Calu3 (cell line): ENCODE data around the gene TP53TG5. TPM values are rescaled to one million over a fixed set of nuclear protein-coding genes. Genes with fewer than 3 reads are reported as not detected.

ENCODE experiments used
- BruUV-seq: library from RNA; stranded (reverse); fragments of 400-500 nt; replicated peaks from 2 replicates; lab custom pipeline; 2021; lab: Mats Ljungman, UMichigan
- CTCF ChIA-PET: fragments of 300-600 bp; sonication (Branson Sonifier 250); formaldehyde crosslinking; loops from one replicate; lab custom pipeline; 2022; ENCODE audit warnings: antibody characterized with exemption; lab: Charles Lee
- DNase-seq: peaks from one replicate; pipeline ENCODE4 v3.0.0; 2022
- H3K27ac Mint-ChIP-seq: one replicate; pipeline ENCODE4 v1.8.0; 2022; ENCODE audit warnings: mixed read lengths; ENCODE audit not compliant: unreplicated experiment
- H3K27me3 Mint-ChIP-seq: one replicate; pipeline ENCODE4 v1.8.0; 2022; ENCODE audit warnings: mixed read lengths; ENCODE audit not compliant: unreplicated experiment
- H3K36me3 Mint-ChIP-seq: one replicate; pipeline ENCODE4 v1.8.0; 2022; ENCODE audit warnings: mild to moderate bottlenecking, moderate library complexity, mixed read lengths; ENCODE audit not compliant: insufficient read depth, unreplicated experiment
- H3K4me1 Mint-ChIP-seq: one replicate; pipeline ENCODE4 v1.8.0; 2022; ENCODE audit warnings: mild to moderate bottlenecking, low read depth, mixed read lengths; ENCODE audit not compliant: unreplicated experiment
- H3K4me3 Mint-ChIP-seq: one replicate; pipeline ENCODE4 v1.8.0; 2022; ENCODE audit warnings: mild to moderate bottlenecking, low read depth, moderate library complexity, mixed read lengths; ENCODE audit not compliant: unreplicated experiment
- H3K9me3 Mint-ChIP-seq: one replicate; pipeline ENCODE4 v1.8.0; 2022; ENCODE audit warnings: low read depth, mixed read lengths; ENCODE audit not compliant: unreplicated experiment
- CTCF ChIP-seq: fragments of 200-600 bp; IDR thresholded peaks from one replicate; pipeline ENCODE4 v1.8.0; 2022; ENCODE audit warnings: antibody characterized with exemption; ENCODE audit not compliant: unreplicated experiment
- intact Hi-C: fragments of 100-400 bp; cut with micrococcal nuclease; formaldehyde crosslinking; loops from one replicate; pipeline ENCODE4 v1.10.0; 2022; ENCODE audit not compliant: unreplicated experiment
- total RNA-seq: library from RNA; stranded (reverse); gene quantifications from 2 replicates; pipeline ENCODE4 v1.2.3, GENCODE V29; 2022

The TP53TG5 gene
- total RNA-seq, 1 experiment from 2014 or later = 0.52 TPM

GRCh38 chr20:45368221-45368980 is 9.7 kb downstream of the TP53TG5 start:
- H3K4me1 Mint-ChIP-seq = peaks cover 11% of the 10 kb centered on the region
- no TSS peak for BruUV-seq
- CTCF ChIA-PET = no interaction called here
- no peak overlapping the region for H3K27ac Mint-ChIP-seq
- no peak for DNase-seq
- H3K4me3 Mint-ChIP-seq = no peak overlapping the region
- no peaks in the 10 kb centered on the region for H3K9me3 Mint-ChIP-seq
- intact Hi-C loops = no loop called here
- no peaks in the 10 kb centered on the region for H3K27me3 Mint-ChIP-seq
- no peak for TF ChIP-seq CTCF
- peaks cover 37% of the 10 kb centered on the region for H3K36me3 Mint-ChIP-seq

- TF ChIP-seq CTCF = no peak
- no peak for DNase-seq
- intact Hi-C loops = no loop called here
- no peak overlapping the region for H3K27ac Mint-ChIP-seq
- CTCF ChIA-PET = no interaction called here
- no peaks in the 10 kb centered on the region for H3K9me3 Mint-ChIP-seq
- peaks cover 41% of the 10 kb centered on the region for H3K36me3 Mint-ChIP-seq
- no peak overlapping the region for H3K4me3 Mint-ChIP-seq
- peaks cover 23% of the 10 kb centered on the region for H3K4me1 Mint-ChIP-seq
- no TSS peak for BruUV-seq
- no peaks in the 10 kb centered on the region for H3K27me3 Mint-ChIP-seq
Measured at GRCh38 chr20:45367126-45367525, 11.0 kb downstream of the TP53TG5 start.

GRCh38 chr20:45366631-45367030 is 11.5 kb downstream of the TP53TG5 start:
- H3K4me3 Mint-ChIP-seq = no peak overlapping the region
- BruUV-seq = no TSS peak
- no peak overlapping the region for H3K27ac Mint-ChIP-seq
- TF ChIP-seq CTCF = no peak
- CTCF ChIA-PET = interaction anchor here (2.1 kb wide), 1 partner anchor 70 kb away, joined by 8 read pairs; no protein-coding TSS in a partner anchor
- H3K27me3 Mint-ChIP-seq = no peaks in the 10 kb centered on the region
- H3K36me3 Mint-ChIP-seq = peaks cover 43% of the 10 kb centered on the region
- no peaks in the 10 kb centered on the region for H3K9me3 Mint-ChIP-seq
- no peak for DNase-seq
- intact Hi-C loops = no loop called here
- peaks cover 28% of the 10 kb centered on the region for H3K4me1 Mint-ChIP-seq

DNA sequence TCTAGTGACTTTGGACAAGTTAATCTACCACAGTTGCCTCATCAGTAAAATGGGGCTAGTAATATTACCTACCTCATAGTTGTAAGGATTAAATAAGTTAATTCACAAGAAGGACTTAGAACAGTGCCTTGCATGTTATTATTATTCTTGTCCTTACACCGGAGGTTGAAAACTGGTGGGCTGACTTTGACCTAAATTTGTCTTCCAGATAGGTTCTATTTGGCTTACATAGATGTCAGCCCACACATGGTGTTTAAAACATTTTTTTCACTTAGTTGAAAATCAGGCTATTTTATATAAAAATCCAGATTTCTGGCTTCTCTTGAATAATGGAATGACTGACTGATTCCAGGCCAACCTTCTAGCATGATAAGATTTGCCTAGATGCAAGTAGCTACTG is 11.9 kb downstream of the TP53TG5 start:
- intact Hi-C loops = no loop called here
- BruUV-seq = no TSS peak
- Mint-ChIP-seq H3K4me1 (peaks cover 30% of the 10 kb centered on the region), H3K9me3 (no peaks in the 10 kb centered on the region), H3K4me3 (no peak overlapping the region), H3K27ac (no peak overlapping the region), H3K36me3 (peaks cover 48% of the 10 kb centered on the region), H3K27me3 (no peaks in the 10 kb centered on the region)
- CTCF ChIA-PET = interaction anchor here (2.1 kb wide), 1 partner anchor 71 kb away, joined by 8 read pairs; no protein-coding TSS in a partner anchor
- no peak for DNase-seq
- TF ChIP-seq CTCF = no peak
